CD4-positive, alpha-beta T cell treated with Interferon alpha-2 for 1 hour (primary cell): ENCODE data around the gene GPR87.

Source experiments
- DNase-seq, 2 donors: peaks; one replicate each; pipeline ENCODE4 v3.0.0-alpha.2; 2020 to 2022

Gene GPR87

DNA sequence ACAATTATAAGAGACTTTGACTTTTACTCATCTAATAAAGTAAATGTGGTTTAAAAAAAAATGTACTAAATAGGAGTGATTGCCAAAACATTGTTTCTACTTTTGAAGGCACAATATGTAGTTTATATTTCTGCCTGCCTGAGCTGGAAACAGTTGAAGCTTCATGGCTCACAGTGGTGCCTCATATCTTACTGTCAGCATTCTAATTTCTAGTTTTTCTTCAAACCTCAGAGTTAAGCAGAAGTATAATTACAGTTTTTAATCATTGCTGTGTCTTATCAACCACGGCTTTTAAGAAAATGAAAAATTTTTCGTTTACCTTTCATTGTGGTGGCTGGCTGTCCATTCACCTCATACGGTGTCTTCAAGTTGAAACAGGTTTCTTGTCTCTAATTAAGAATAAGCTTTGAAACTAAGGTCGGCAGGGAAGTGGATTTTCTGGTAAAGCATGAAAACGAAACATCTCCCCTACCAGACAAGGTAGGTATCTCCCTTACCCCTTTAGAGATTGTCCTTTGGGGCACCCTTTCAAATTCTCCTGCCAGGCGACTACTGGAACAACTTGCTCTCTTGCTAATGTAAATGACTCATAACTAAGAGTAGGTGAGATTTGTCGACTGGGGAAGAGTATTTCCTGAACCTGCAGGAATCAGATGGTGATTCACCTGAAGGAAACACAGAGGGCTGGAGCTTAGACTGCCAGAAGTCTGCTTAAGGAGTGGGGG is at the start of gene GPR87:
Gene GPR87, minus strand, starts transcription at position 554 of the 725 bp plus-strand sequence. CDS start 16,720 bp downstream, outside the sequence.
- no peak for DNase-seq

- DNase-seq = peak in 1 of 2 donors; percentile 12
These were observed 46.1 kb upstream of the GPR87 start for GRCh38 chr3:151362751-151363174.

- DNase-seq = no peak
These were observed 40.8 kb upstream of the GPR87 start for GRCh38 chr3:151357463-151357850.

DNA sequence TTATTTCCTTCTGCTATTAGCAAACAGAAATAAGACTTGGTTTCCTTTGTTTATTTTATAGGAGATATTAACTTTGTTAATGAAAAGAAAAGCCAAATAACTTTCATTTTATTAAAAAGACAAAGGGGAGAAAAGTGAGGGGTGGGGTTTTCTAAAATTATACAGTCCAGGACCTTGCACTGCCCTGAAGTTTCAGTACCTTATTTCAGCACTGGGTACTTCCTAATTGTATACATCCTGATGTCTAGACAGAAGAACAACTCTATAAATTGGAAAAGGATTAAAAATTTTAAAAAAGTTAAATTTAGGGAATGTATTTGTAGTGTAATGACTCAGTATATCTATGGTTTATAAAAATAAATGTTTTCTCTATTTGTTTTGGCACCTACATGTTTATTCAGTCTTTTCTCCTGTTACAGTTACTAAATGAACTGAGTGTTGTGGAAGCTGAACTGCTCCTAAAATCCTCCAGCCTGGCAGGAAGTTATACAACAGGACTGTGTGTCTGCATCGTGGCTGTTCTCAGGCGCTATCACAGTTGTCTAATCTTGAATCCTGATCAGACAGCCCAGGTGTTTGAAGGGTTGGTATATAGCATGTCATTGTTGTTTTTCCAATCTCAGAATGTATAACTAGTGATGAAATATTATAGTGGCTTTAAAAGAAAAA is 40.3 kb upstream of the GPR87 start:
- DNase-seq = no peak

GRCh38 chr3:151351648-151352047 is 35.0 kb upstream of the GPR87 start:
- no peak for DNase-seq

- no peak for DNase-seq
These were observed 34.6 kb upstream of the GPR87 start for GRCh38 chr3:151351219-151351618.

GRCh38 chr3:151350656-151351055 is 34.0 kb upstream of the GPR87 start:
- DNase-seq = no peak

GRCh38 chr3:151347432-151347831 is 30.8 kb upstream of the GPR87 start:
- DNase-seq = peak in 1 of 2 donors; percentile 39

- peak in 1 of 2 donors; percentile 2 for DNase-seq
These were observed 29.7 kb upstream of the GPR87 start for GRCh38 chr3:151346292-151346691.

DNA sequence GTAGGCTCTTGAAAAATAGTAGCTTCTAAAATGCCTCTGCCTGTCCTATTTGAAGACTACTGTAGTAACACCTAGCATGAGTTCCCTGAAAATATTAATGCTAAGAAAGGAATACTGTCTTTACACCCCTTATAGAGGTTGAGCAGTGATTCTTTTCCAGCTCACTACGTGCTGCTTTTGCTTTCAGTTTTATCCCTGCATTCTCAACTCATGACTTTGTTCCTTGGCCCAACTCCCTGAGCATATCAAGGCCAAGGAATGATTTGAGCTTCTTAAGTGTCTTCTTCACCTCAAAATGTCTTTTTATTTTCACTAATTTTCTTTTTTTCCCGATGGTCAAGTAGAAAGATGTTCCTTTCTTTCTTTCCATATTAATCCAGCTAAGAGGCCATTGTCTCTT is 29.2 kb upstream of the GPR87 start:
- DNase-seq = no peak

DNA sequence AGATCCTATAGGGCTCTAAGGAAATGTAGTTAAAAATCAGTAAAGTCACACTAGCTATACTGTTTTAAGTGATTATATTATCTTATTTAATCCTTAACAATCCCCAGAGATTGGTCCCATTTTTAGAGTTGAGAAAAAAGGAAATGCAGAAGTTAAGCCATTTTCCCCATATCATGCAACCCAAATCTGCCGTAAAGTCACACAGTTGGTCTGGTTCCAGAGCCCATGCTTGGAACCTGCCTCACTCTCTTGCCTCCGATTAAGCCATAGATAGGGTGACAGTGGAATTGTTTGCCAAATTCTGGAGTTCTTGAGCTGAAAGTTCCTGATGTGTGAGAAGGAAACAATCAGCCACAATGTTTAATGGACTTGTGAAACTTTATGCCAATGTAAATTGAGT is 15.1 kb upstream of the GPR87 start:
- DNase-seq = no peak

DNA sequence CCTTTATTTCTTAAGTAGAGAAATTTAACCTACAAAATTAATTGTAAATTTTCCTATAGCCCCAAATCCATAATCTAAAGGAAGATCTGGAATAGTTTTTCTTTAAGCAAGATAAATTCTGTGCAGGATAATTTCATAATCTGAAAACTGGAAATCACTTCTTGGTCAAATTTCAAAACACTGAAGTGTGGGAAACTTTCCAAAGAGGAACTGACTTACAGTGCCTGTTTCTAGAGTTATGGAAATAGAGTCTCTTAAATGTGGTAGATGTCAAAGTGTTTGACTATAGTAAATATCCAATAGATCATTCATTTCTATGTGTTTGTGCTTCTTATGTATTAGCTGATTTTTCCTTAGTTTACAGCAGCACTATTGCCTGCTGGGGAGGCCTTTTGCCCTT is 14.3 kb upstream of the GPR87 start:
- no peak for DNase-seq

- no peak for DNase-seq
These were observed 13.8 kb upstream of the GPR87 start for GRCh38 chr3:151330379-151330778.

GRCh38 chr3:151329363-151329762 is 12.7 kb upstream of the GPR87 start, which contains the start of gene P2RY13:
Gene P2RY13 (minus strand): TSS chr3:151329549. CDS start chr3:151329528, 21 bp downstream.
- no peak for DNase-seq

DNA sequence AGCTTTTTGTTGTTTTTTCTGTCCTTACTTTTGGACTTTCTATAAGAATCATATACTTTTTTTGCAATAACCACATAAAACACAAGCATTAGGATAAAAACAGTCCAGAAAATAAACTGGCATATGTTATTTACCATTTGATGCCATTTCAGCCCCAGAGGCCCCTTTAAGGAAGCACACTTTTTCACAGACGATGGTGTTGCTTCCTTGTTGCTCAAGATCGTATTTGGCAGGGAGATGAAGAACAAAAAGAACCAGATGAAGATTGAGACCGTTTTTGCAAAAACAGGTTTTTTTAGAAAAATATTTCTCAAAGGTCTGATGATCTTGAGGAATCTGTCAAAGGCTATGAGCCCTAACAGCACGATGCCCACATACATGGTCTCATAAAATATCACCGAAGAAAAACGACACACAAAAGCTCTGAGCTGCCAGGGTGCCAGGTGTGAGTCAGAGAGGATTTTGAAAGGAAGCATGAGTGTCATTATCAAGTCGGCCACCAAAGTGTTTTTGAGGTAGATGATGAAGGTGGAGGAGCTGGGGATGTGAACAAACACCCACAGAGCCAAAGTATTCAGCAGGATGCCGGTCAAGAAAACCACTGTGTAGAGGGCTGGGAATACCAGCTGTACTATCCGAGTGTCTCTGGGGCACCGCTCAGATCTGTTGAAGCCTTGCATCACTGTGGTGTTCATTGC is 11.8 kb upstream of the GPR87 start:
- DNase-seq = peak; percentile 16 to 23

- DNase-seq = no peak
These were observed 11.1 kb upstream of the GPR87 start for GRCh38 chr3:151327571-151328198.

- no peak for DNase-seq
These were observed 5.9 kb upstream of the GPR87 start for GRCh38 chr3:151322511-151322910.

DNA sequence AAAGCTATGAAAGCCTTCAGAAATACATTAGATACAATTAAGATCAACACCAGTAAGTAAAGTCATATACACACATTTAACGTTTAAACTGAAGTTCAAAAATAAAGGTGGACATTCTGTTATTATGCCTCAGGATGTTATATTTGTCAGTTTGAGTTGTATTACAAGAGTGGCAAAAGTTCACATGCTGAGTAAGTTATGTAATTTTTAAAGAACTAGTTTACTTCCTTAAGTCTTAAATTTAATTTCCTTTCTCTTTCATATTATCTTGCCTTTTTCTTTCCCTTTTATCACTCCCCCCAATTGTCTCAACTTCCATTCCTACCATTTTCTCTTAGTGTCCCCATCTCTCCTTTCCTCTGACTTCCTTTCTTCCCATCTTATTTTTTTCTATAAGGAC is 4.9 kb upstream of the GPR87 start:
- no peak for DNase-seq

DNA sequence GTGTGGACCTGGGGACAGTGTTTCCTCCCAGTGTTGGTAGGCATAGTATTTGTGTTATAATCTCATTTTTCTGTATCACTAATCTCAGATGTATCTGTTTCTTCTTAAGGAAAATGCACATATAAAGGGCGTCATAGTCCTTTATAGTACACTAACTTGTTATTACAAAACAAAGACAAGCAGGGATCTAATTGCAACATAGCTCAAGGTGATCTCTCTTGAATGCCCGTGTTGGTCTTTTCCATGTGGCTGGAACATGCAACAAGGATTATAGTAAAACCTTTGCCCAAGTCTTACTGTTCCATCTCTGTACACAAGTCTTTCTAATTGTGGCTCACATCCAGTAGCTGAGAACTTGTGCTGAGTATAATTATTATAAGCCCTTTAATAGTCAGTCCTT is 3.5 kb upstream of the GPR87 start:
- no peak for DNase-seq

- no peak for DNase-seq
These were observed 3.0 kb upstream of the GPR87 start for GRCh38 chr3:151319628-151320027.

DNA sequence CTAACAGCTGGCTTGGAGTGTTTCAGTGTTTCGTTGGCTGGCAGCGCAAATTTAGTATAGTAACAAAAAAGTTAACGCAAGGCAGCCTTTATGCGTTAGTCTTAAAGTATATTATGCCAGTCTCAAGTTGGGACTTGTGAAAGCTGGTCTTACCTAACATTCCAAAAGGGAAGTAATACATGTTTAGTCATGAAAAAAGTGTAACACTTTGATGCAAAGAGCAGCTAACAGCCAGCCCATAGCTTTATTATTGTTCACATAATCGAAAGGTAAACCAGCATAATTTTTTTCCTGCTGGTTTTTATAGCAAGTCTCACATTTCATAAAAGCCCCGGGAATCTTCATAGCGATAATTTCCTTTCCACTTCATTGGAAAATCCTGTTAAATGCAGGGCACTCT is 2.4 kb upstream of the GPR87 start:
- DNase-seq = no peak

DNA sequence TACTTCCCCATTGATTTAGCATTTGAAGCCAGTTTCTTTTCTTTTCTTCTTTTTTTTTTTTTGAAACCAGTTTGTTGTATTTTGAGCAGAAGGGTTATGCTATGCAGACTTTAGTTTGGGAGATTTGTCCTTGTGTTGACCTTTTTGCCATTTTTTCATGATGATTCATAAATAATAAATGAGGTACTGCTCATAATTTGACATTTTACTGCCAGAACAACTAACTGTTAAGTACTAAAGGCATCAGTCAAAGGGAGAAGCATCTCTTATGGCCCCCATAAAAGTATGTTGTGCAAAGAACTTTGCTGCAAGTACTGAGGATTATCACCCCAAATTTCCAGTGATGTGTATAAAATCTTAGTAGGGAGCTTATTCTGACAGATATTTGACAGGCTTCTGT is 1.7 kb upstream of the GPR87 start:
- no peak for DNase-seq

DNA sequence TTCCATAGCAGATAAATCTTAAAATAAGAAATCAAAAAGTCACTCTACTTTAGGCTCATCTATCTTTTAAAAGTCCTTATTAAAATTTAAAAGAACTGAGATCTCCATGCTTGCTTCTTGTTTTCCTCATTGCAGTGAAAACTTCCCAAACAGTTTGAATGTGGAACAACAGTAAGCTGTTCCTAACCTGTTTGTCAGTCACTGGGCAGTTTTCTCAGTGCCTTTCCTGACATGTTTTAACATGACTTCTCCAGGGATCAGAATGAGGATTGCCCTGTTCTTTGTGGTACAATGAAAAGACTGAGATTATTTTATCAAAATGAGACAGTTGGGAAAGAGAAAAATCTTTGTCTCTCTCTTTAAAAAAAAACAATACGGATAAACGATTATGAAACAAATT is 774 bp downstream of the GPR87 start:
- DNase-seq = no peak
